Measurements from ENCODE around the gene HNRNPL.

DNA sequence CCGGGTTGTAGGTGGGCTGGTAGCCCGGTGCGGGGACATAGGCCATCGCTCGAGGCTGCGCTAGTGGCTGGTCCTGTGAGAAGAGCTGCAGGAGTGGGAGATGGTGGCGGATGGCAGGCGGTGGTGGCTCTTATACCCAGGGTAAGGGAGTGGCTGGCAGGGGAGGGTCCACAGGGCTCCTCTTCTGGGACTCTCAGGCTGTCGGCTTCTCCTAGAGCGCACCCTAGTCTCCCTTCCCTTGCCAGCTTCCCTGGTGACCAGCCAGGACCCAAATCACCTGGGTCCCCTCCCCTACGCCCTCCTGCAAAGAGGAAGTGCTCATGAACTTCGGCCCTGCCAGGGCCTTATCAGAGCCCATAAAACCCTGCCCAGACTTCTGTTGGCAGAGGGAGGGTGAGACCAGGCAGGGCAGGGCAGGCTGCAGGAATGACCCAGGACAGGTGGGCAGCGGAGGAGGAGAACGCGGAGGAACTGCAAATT is 36.9 kb downstream of the HNRNPL start, which contains the start of gene LGALS4:
- TF ChIP-seq GATA3 (IDR thresholded peaks at IDR 0.05; ENCODE audit: low read depth, low read length) (no peak), GATA2 (IDR thresholded peaks at IDR 0.05; ENCODE audit: low read depth, low read length) (no peak)
